C4-2B (cell line): ENCODE results near the gene SMC6.

Experiments
- H3K27ac ChIP-seq: fragments of 450-650 bp; 2 replicates; pipeline ENCODE4 v1.5.1; 2017
- CTCF ChIP-seq: fragments of 450-650 bp; conservative IDR thresholded peaks from 2 replicates; pipeline ENCODE4 v1.5.1; 2017; ENCODE audit warnings: mild to moderate bottlenecking
- ZFX ChIP-seq: fragments of 450-650 bp; IDR thresholded peaks from 2 replicates; pipeline ENCODE4 v1.6.1; 2017

SMC6 gene

GRCh38 chr2:17648581-17648980, 105.0 kb downstream of the SMC6 start:
- no peak for TF ChIP-seq CTCF
- no peak for TF ChIP-seq ZFX
- no peak overlapping the region for H3K27ac ChIP-seq

- TF ChIP-seq CTCF, result no peak
- TF ChIP-seq ZFX, result no peak
- peak overlapping the region; percentile 41; the same call in 1 of the 2 replicates for H3K27ac ChIP-seq
These were observed 106.5 kb downstream of the SMC6 start for GRCh38 chr2:17646838-17647701.

GRCh38 chr2:17646081-17646554, 107.5 kb downstream of the SMC6 start:
- peak; percentile 86 for TF ChIP-seq CTCF
- no peak for TF ChIP-seq ZFX
- no peak overlapping the region for H3K27ac ChIP-seq

- no peak overlapping the region for H3K27ac ChIP-seq
- no peak for TF ChIP-seq CTCF
- TF ChIP-seq ZFX, result no peak
These were observed 108.5 kb downstream of the SMC6 start for GRCh38 chr2:17644997-17645720.

GRCh38 chr2:17643031-17643615, 110.5 kb downstream of the SMC6 start:
- TF ChIP-seq CTCF (no peak), ZFX (no peak)
- no peak overlapping the region for H3K27ac ChIP-seq

GRCh38 chr2:17640406-17640805, 113.2 kb downstream of the SMC6 start:
- TF ChIP-seq ZFX, result no peak
- TF ChIP-seq CTCF, result no peak
- no peak overlapping the region for H3K27ac ChIP-seq
